Astrocyte of the cerebellum (primary cell): ENCODE measurements around the gene NEK11.

Experiments
- DNase-seq: peaks from one replicate; pipeline ENCODE4 v3.0.0-alpha.2; 2011; ENCODE audit warnings: low read depth
- H3K4me3 ChIP-seq: 2 replicates; pipeline ENCODE4 v1.5.1; 2011; ENCODE audit warnings: mild to moderate bottlenecking, low read depth, low read length, moderate library complexity
- in situ Hi-C: cut with HindIII; loops from 2 replicates; pipeline ENCODE4 v1.10.0; 2017; ENCODE audit warnings: low sequenced_read_pairs
- TF ChIP-seq, protein P1 (sequence below): IDR thresholded peaks from 2 replicates; pipeline ENCODE4 v1.5.1; 2012; ENCODE audit warnings: low read length, low read depth, moderate library complexity, mild to moderate bottlenecking; ENCODE audit errors: missing control alignments

Gene NEK11

DNA sequence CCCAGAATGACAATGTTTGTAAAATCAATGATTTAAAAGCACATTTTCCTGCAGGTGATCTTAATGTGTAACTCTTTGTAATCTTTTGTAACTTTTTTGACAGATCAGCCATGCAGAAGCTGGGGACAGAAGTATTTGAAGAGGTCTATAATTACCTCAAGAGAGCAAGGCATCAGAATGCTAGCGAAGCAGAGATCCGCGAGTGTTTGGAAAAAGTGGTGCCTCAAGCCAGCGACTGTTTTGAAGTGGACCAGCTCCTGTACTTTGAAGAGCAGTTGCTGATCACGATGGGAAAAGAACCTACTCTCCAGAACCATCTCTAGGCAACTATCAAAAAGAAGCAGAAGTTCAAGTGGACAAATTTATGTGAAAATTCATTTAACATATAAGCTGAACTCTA lies 322.8 kb downstream of the NEK11 start:
- in situ Hi-C loops = no loop called here
- DNase-seq = no peak
- TF ChIP-seq, protein P1, sequence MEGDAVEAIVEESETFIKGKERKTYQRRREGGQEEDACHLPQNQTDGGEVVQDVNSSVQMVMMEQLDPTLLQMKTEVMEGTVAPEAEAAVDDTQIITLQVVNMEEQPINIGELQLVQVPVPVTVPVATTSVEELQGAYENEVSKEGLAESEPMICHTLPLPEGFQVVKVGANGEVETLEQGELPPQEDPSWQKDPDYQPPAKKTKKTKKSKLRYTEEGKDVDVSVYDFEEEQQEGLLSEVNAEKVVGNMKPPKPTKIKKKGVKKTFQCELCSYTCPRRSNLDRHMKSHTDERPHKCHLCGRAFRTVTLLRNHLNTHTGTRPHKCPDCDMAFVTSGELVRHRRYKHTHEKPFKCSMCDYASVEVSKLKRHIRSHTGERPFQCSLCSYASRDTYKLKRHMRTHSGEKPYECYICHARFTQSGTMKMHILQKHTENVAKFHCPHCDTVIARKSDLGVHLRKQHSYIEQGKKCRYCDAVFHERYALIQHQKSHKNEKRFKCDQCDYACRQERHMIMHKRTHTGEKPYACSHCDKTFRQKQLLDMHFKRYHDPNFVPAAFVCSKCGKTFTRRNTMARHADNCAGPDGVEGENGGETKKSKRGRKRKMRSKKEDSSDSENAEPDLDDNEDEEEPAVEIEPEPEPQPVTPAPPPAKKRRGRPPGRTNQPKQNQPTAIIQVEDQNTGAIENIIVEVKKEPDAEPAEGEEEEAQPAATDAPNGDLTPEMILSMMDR = no peak
- H3K4me3 ChIP-seq = no peak overlapping the region

DNA sequence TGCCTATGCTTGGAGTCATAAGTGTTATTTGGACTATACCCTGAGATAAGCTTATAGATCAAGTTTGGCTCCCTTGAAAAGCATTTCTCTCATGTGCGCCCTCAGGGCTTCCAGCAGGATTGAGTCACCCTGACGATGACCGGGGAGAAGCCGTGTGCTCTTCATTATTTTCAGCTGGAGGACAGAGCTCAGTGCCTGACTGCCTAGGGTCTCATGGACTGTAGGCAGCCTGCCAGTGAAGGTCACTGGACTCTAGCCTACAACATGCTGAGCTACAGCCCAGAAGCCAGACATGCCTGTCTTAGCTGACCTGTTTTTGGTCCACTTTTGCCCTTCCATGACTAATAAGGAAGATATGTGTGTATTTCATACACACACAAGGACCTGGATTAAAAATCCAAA lies 323.3 kb downstream of the NEK11 start:
- H3K4me3 ChIP-seq = no peak overlapping the region
- DNase-seq = peak; percentile 28
- in situ Hi-C loops = no loop called here
- TF ChIP-seq, protein P1 = no peak

DNA sequence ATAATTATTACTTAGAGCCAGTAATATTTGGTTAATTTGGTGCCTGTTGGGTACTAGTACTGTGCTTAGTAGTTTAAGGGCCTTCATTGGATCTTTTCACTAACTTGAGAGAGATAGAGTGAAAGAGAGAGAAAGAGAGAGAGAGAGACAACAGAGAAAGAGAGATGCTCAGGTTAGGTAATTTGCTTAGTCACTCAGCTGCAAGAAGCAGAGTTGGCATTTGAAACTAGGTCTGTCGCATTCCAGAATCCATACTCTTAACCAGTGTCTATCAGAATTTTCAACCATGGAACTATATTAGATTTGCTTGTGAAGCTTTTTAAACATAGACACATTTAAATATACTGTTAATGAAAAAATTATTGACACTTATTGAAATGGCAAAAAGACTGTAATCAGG lies 323.8 kb downstream of the NEK11 start:
- DNase-seq = no peak
- H3K4me3 ChIP-seq = no peak overlapping the region
- in situ Hi-C loops = no loop called here
- TF ChIP-seq, protein P1 = no peak

DNA sequence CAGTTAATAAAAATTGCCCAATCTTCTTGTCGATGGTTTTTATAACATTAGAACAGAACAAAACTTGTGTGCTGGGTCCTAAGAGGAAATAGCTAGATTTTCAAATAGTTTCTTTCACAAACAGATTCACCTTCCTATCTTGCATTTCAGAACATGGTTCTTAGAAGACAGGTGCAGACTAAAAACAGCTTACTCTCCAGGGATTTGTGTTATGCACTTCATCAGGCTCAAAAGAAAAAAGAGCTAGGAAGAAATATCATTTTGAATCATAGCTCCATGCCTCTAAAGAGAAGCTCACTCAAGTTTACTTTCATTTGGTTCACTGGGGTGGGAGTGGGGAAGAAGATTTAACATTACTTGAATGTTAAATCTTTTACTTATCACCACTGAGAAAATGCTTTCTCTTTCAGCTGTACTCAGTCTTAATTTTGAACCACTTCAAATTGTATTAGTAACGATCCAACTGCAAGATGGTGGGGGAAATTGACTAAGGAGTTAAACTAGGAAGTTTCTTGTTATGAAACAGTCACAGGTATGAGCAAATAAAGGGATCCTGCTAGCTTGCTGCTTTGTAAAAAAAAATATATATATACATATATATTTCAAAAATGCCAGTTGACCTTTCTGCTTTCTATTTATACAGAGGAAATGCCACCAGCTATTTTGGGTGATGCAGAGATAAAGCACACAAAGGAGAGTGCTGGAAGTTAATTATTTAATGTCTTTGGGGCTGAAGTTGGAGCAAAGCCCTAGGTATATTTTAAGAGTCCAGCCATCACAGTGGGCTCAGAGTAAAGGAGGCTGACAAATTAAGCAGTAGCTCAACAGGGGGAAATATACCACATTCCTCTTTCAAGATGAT lies 326.6 kb downstream of the NEK11 start:
- in situ Hi-C loops = no loop called here
- H3K4me3 ChIP-seq = no peak overlapping the region
- TF ChIP-seq, protein P1 = no peak
- no peak for DNase-seq

DNA sequence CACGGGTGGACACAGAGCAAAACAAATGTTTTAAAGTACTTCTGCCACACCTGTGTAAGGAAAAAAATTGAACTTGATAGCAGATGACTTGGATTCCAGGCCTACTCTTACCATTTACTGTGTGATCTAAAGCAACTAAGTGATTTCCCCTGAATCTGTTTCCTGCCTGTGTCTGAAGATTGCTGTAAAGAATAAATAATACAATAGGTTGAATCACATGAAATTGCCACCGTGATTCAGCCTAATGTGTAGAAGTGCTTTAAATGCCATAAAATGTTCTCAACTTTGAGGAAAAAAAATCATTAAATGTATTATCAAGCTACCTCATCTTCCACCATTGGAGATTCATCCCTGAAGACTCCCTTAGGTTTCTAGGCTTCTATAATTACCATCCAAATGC lies 327.3 kb downstream of the NEK11 start:
- TF ChIP-seq, protein P1 = no peak
- DNase-seq = no peak
- in situ Hi-C loops = no loop called here
- H3K4me3 ChIP-seq = no peak overlapping the region

DNA sequence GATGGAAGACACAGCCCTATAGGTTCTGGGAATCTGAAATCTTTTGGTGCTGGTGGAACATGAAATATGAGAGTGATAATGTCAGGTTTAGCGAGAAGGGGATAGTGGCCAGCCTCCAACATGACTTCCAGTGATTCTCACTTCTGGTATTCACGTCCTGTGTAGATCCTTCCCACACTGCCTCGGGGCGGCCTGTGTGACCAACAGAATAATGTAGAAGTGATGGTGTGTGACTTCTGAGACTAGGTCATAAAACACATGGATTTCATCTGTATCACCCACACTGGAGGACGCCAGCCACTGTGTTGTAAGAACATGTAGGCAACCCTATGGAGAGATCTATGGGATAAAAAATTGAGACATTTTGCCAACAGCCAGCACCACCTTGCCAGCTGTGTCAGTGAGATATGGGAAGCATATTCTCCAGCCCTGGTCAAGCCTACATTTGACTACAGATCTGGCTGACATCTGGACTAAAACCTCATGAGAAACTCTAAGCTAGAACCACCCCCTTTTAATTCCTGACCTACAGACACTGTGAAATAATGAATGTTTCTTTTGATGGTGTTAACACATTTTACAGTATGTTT lies 329.4 kb downstream of the NEK11 start:
- H3K4me3 ChIP-seq = no peak overlapping the region
- DNase-seq = no peak
- TF ChIP-seq, protein P1 = no peak
- in situ Hi-C loops = no loop called here
